ENCODE results near the gene SPAG16. TPM values are rescaled to one million over a fixed set of nuclear protein-coding genes. Genes with fewer than 3 reads are reported as not detected.

SPAG16 gene
- total RNA-seq, 1 experiment from 2014 or later = 21.5 TPM

DNA sequence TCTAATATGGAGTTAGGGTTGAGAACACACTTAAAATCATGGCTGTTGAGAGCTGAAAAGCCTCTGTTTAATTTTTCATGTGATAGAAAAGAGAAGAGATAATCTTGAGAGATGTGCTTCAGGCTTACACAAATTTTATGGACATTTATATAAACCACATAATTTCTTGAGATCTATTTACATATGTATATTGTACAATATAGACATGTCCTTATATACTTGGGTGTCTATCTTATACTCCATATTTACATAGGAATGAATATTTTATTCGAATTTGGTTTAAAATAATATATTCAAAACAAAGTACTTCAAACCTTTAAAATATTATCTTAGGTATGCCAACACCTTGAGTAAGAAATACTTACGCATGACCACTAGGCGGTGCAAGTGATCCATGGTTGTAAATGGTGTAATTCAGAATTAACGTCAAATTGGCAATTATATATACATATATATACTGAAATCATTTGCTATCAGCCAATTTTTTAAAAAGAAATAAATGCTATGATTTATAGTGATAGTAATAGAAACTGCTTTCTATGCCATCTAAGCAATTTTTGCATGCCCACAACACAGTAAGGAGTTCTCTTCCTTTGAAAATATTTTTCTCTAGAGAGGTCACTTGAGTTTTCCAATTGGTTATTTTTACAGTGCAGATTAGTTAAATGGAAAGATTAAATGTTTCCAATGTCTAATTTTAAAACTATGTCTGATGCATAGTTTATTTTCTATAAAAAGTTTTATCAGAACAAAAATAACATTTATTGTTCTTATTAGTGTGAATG, 37.6 kb upstream of the SPAG16 start:
- CTCF ChIA-PET = no interaction called here
- Histone ChIP-seq H3K36me3 (ENCODE audit: control insufficient read depth, insufficient read depth, low read length) (no peaks in the 10 kb centered on the region), H3K4me3 (ENCODE audit: low read depth, low read length) (no peak overlapping the region), H3K4me1 (peaks cover under 1% of the 10 kb centered on the region; the same call in 1 of the 2 replicates), H3K9me3 (no peaks in the 10 kb centered on the region), H3K27me3 (replicated peaks; ENCODE audit: control insufficient read depth, insufficient read depth, low read length) (no peaks in the 10 kb centered on the region)
- intact Hi-C loops (cut with micrococcal nuclease; ENCODE audit: unreplicated experiment) = loop anchor here (1.0 kb wide), 1 partner anchor 383 kb away; no protein-coding TSS in a partner anchor
- Mint-ChIP-seq H3K27me3 (ENCODE audit: insufficient read depth, unreplicated experiment) (no peaks in the 10 kb centered on the region), H3K4me3 (ENCODE audit: unreplicated experiment) (no peak overlapping the region), H3K27ac (ENCODE audit: unreplicated experiment) (no peak overlapping the region), H3K36me3 (ENCODE audit: insufficient read depth, unreplicated experiment) (no peaks in the 10 kb centered on the region), H3K9me3 (ENCODE audit: unreplicated experiment) (no peaks in the 10 kb centered on the region), H3K4me1 (ENCODE audit: low read depth, unreplicated experiment) (peaks cover 11% of the 10 kb centered on the region)
- BruUV-seq (replicated peaks) = no TSS peak
- POLR2A ChIA-PET = no interaction called here
- peak; percentile 74 to 84 for TF ChIP-seq CTCF (IDR thresholded peaks at IDR 0.05; ENCODE audit: insufficient read depth in 1 of 2, low read depth in 1 of 2, low read length in 1 of 2, severe bottlenecking in 1 of 2, unreplicated experiment in 1 of 2)
- DNase-seq = peak; percentile 44 to 60

GRCh38 chr2:213247566-213247965, 36.7 kb upstream of the SPAG16 start:
- no peaks in the 10 kb centered on the region for H3K36me3 ChIP-seq (ENCODE audit: control insufficient read depth, insufficient read depth, low read length)
- H3K4me1 ChIP-seq = peaks cover 6% of the 10 kb centered on the region; the same call in 1 of the 2 replicates
- intact Hi-C loops (cut with micrococcal nuclease; ENCODE audit: unreplicated experiment) = no loop called here
- Mint-ChIP-seq H3K27me3 (ENCODE audit: insufficient read depth, unreplicated experiment) (no peaks in the 10 kb centered on the region), H3K9me3 (ENCODE audit: unreplicated experiment) (no peaks in the 10 kb centered on the region), H3K36me3 (ENCODE audit: insufficient read depth, unreplicated experiment) (no peaks in the 10 kb centered on the region), H3K4me3 (ENCODE audit: unreplicated experiment) (no peak overlapping the region), H3K27ac (ENCODE audit: unreplicated experiment) (no peak overlapping the region), H3K4me1 (ENCODE audit: low read depth, unreplicated experiment) (peaks cover 6% of the 10 kb centered on the region)
- ChIA-PET POLR2A (no interaction called here), CTCF (interaction anchor here (0.7 kb wide), 1 partner anchor 34 kb away, joined by 3 read pairs; no protein-coding TSS in a partner anchor)
- DNase-seq = no peak
- H3K27me3 ChIP-seq (replicated peaks; ENCODE audit: control insufficient read depth, insufficient read depth, low read length) = no peaks in the 10 kb centered on the region
- no peak for TF ChIP-seq CTCF (IDR thresholded peaks at IDR 0.05; ENCODE audit: insufficient read depth in 1 of 2, low read depth in 1 of 2, low read length in 1 of 2, severe bottlenecking in 1 of 2, unreplicated experiment in 1 of 2)
- H3K9me3 ChIP-seq = no peaks in the 10 kb centered on the region
- H3K4me3 ChIP-seq (ENCODE audit: low read depth, low read length) = no peak overlapping the region
- BruUV-seq (replicated peaks) = no TSS peak

DNA sequence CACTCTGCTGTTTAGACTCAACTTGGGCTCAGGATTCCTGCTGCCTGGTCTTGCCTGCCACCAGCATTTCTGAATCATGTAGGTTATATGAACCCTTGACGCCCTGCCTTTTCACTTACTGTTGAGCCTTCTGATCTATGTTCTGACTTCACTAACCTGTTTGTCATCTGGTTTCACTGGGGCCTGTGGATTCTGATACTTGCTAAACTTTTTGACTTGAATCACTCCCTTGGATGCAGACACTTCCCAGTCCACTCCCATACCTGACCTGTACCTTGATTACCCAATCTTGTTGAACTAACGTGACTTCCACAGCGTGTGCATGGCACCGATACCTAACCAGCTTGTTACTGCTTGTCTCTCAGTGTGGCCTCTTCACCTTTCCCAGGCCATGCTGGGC, 35.6 kb upstream of the SPAG16 start:
- Mint-ChIP-seq H3K27ac (ENCODE audit: unreplicated experiment) (peak overlapping the region; percentile 46), H3K4me1 (ENCODE audit: low read depth, unreplicated experiment) (peaks cover 6% of the 10 kb centered on the region), H3K27me3 (ENCODE audit: insufficient read depth, unreplicated experiment) (no peaks in the 10 kb centered on the region), H3K4me3 (ENCODE audit: unreplicated experiment) (no peak overlapping the region), H3K9me3 (ENCODE audit: unreplicated experiment) (no peaks in the 10 kb centered on the region), H3K36me3 (ENCODE audit: insufficient read depth, unreplicated experiment) (no peaks in the 10 kb centered on the region)
- intact Hi-C loops (cut with micrococcal nuclease; ENCODE audit: unreplicated experiment) = no loop called here
- no peak for DNase-seq
- Histone ChIP-seq H3K9me3 (no peaks in the 10 kb centered on the region), H3K4me1 (peaks cover 6% of the 10 kb centered on the region; the same call in 1 of the 2 replicates), H3K36me3 (ENCODE audit: control insufficient read depth, insufficient read depth, low read length) (no peaks in the 10 kb centered on the region), H3K4me3 (ENCODE audit: low read depth, low read length) (no peak overlapping the region), H3K27me3 (replicated peaks; ENCODE audit: control insufficient read depth, insufficient read depth, low read length) (no peaks in the 10 kb centered on the region)
- ChIA-PET CTCF (no interaction called here), POLR2A (no interaction called here)
- no TSS peak for BruUV-seq (replicated peaks)
- no peak for TF ChIP-seq CTCF (IDR thresholded peaks at IDR 0.05; ENCODE audit: insufficient read depth in 1 of 2, low read depth in 1 of 2, low read length in 1 of 2, severe bottlenecking in 1 of 2, unreplicated experiment in 1 of 2)
